ENCODE results near the gene TPBG. TPM values are rescaled to one million over a fixed set of nuclear protein-coding genes. Genes with fewer than 3 reads are reported as not detected.
A peak's percentile ranks its signal among the peaks of the same experiment; 100 is the strongest.

Gene TPBG
- polyA plus RNA-seq, 3 donors, result 0.39 to 0.52 TPM; not detected in 1

GRCh38 chr6:82362878-82363427 is 664 bp upstream of the TPBG start:
- H3K79me2 ChIP-seq (ENCODE audit: insufficient read depth, low read length), result no peaks in the 10 kb centered on the region
- no peaks in the 10 kb centered on the region for H4K20me1 ChIP-seq (ENCODE audit: insufficient read depth, low read length)
- H3K36me3 ChIP-seq (replicated peaks in 1 of 2; ENCODE audit: control insufficient read depth in 1 of 2, insufficient read depth in 2 of 2, low read length in 2 of 2), result no peaks in the 10 kb centered on the region
- Mint-ChIP-seq H3K27ac (no peak overlapping the region), H3K4me1 (peaks cover 23% of the 10 kb centered on the region), H3K36me3 (no peaks in the 10 kb centered on the region), H3K27me3 (ENCODE audit: low read depth in 3 of 3) (peaks cover 50 to 81% (median 58%) of the 10 kb centered on the region in 3 donors), H3K4me3 (peak overlapping the region; percentile 87 to 97), H3K9me3 (peaks cover 0 to 22% (median 12%) of the 10 kb centered on the region in 7 donors)
- H3K27me3 ChIP-seq (ENCODE audit: control insufficient read depth in 2 of 2, insufficient read depth in 2 of 2, low read length in 2 of 2), result peaks cover 51 to 80% of the 10 kb centered on the region in 2 donors
- H2AFZ ChIP-seq (ENCODE audit: insufficient read depth, low read depth, low read length, poor library complexity, severe bottlenecking), result peak overlapping the region; percentile 80
- no peak for TF ChIP-seq CTCF (IDR thresholded peaks at IDR 0.05)
- 0% methylated on average over 6 of the region's 13 CpGs for WGBS (ENCODE audit: insufficient coverage)
- DNase-seq, result no peak
- peaks cover 0 to 24% of the 10 kb centered on the region in 2 donors for H3K9me3 ChIP-seq (replicated peaks in 1 of 2; ENCODE audit: control insufficient read depth in 1 of 2, insufficient read depth in 1 of 2, low read length in 2 of 2)
- peak overlapping the region; percentile 94 for H3K4me2 ChIP-seq (replicated peaks; ENCODE audit: extremely low read depth, low read length, poor library complexity, severe bottlenecking)
- H3K4me3 ChIP-seq (replicated peaks in 1 of 3; ENCODE audit: low read depth in 2 of 3, low read length in 3 of 3), result peak overlapping the region in 2 of 3 experiments; percentile 42 to 81
- intact Hi-C loops (cut with micrococcal nuclease), result no loop called here
- H3K9ac ChIP-seq (ENCODE audit: insufficient read depth, low read length, poor library complexity, severe bottlenecking), result no peak overlapping the region
- no peak overlapping the region for H3K27ac ChIP-seq (ENCODE audit: low read depth in 1 of 2, low read length in 2 of 2)
- H3K4me1 ChIP-seq (ENCODE audit: control insufficient read depth in 1 of 2, insufficient read depth in 2 of 2, low read length in 2 of 2), result peaks cover 12 to 24% of the 10 kb centered on the region in 2 donors

GRCh38 chr6:82364087-82365015 is 734 bp downstream of the TPBG start:
- peak in 1 of 3 donors; percentile 0 for DNase-seq
- Histone ChIP-seq H3K9me3 (replicated peaks in 1 of 2; ENCODE audit: control insufficient read depth in 1 of 2, insufficient read depth in 1 of 2, low read length in 2 of 2) (peaks cover 0 to 24% of the 10 kb centered on the region in 2 donors), H3K27ac (ENCODE audit: low read depth in 1 of 2, low read length in 2 of 2) (no peak overlapping the region), H3K36me3 (replicated peaks in 1 of 2; ENCODE audit: control insufficient read depth in 1 of 2, insufficient read depth in 2 of 2, low read length in 2 of 2) (no peaks in the 10 kb centered on the region), H3K4me3 (replicated peaks in 1 of 3; ENCODE audit: low read depth in 2 of 3, low read length in 3 of 3) (peak overlapping the region; percentile 28 to 81 (median 42)), H4K20me1 (ENCODE audit: insufficient read depth, low read length) (no peaks in the 10 kb centered on the region), H3K9ac (ENCODE audit: insufficient read depth, low read length, poor library complexity, severe bottlenecking) (peak overlapping the region; percentile 42), H2AFZ (ENCODE audit: insufficient read depth, low read depth, low read length, poor library complexity, severe bottlenecking) (peak overlapping the region; percentile 80), H3K27me3 (ENCODE audit: control insufficient read depth in 2 of 2, insufficient read depth in 2 of 2, low read length in 2 of 2) (peaks cover 51 to 85% of the 10 kb centered on the region in 2 donors), H3K4me2 (replicated peaks; ENCODE audit: extremely low read depth, low read length, poor library complexity, severe bottlenecking) (peak overlapping the region; percentile 94), H3K79me2 (ENCODE audit: insufficient read depth, low read length) (no peaks in the 10 kb centered on the region), H3K4me1 (ENCODE audit: control insufficient read depth in 1 of 2, insufficient read depth in 2 of 2, low read length in 2 of 2) (peaks cover 12 to 24% of the 10 kb centered on the region in 2 donors)
- intact Hi-C loops (cut with micrococcal nuclease), result no loop called here
- Mint-ChIP-seq H3K36me3 (no peaks in the 10 kb centered on the region), H3K4me3 (peak overlapping the region; percentile 87 to 97), H3K9me3 (peaks cover 0 to 22% (median 12%) of the 10 kb centered on the region in 7 donors), H3K27ac (peak overlapping the region in 1 of 7 donors; percentile 23), H3K27me3 (ENCODE audit: low read depth in 3 of 3) (peaks cover 50 to 79% (median 58%) of the 10 kb centered on the region in 3 donors), H3K4me1 (peaks cover 23% of the 10 kb centered on the region)
- no peak for TF ChIP-seq CTCF (IDR thresholded peaks at IDR 0.05)
- under 1% methylated on average over 82 of the region's 88 CpGs for WGBS (ENCODE audit: insufficient coverage)

All from CD14-positive monocyte (primary cell).